Tibial nerve (tissue), 4 donors: ENCODE results near the gene LY86. TPM values are rescaled to one million over a fixed set of nuclear protein-coding genes. Genes with fewer than 3 reads are reported as not detected.
"Not testable (repeated sequence)": the region's sequence is repeated elsewhere in the genome, so short reads cannot be mapped to it uniquely, and the experiment has no call there.

Source experiments
- DNase-seq, 2 donors: peaks; one replicate each; pipeline ENCODE4 v3.0.0-alpha.2; 2019; ENCODE audit warnings: low spot score in 2 of 2
- H3K27ac ChIP-seq, 4 donors: fragments of 200-600 bp; sonication (generic) in 3 of 4; one replicate each; pipeline ENCODE4 v1.5.1; 2017 to 2019; ENCODE audit warnings: mild to moderate bottlenecking in 1 of 4
- H3K27me3 ChIP-seq, 2 donors: fragments of 200-600 bp; sonication (generic) in 1 of 2; one replicate each; pipeline versions ENCODE4 v1.5.1 to v1.6.0; 2017 to 2019
- H3K36me3 ChIP-seq, 3 donors: fragments of 200-600 bp; sonication (generic); one replicate each; pipeline ENCODE4 v1.5.1; 2018 to 2019
- H3K4me1 ChIP-seq, 4 donors: fragments of 200-600 bp; sonication (generic) in 3 of 4; one replicate each; pipeline ENCODE4 v1.5.1; 2017 to 2019
- H3K4me3 ChIP-seq, 4 donors: fragments of 200-600 bp; sonication (generic) in 3 of 4; one replicate each; pipeline ENCODE4 v1.5.1; 2017 to 2019; ENCODE audit warnings: mild to moderate bottlenecking in 1 of 4, moderate library complexity in 1 of 4
- H3K9me3 ChIP-seq, 4 donors: fragments of 200-600 bp; sonication (generic) in 3 of 4; one replicate each; pipeline ENCODE4 v1.5.1; 2017 to 2019
- CTCF ChIP-seq, 5 experiments: fragments of 200-600 bp in 3 of 5; fragments of 450-650 bp in 2 of 5; sonication (generic) in 3 of 5; IDR thresholded peaks; one replicate each; pipeline ENCODE4 v1.5.1; 2016 to 2019; ENCODE audit warnings: antibody characterized with exemption in 5 of 5, mild to moderate bottlenecking in 3 of 5, moderate library complexity in 2 of 5
- EP300 ChIP-seq, 2 donors: sonication (generic); formaldehyde crosslinking; IDR thresholded peaks; one replicate each; pipeline ENCODE4 v1.6.1; 2017; ENCODE audit warnings: antibody characterized with exemption in 2 of 2, mild to moderate bottlenecking in 1 of 2
- POLR2A ChIP-seq, 2 donors: fragments of 450-650 bp; IDR thresholded peaks; one replicate each; pipeline ENCODE4 v1.6.1; 2017; ENCODE audit warnings: antibody characterized with exemption in 2 of 2, mild to moderate bottlenecking in 2 of 2, moderate library complexity in 2 of 2
- WGBS, 2 donors: methylation state at CpG; one replicate each; pipeline ENCODE4 v1.1.5; 2018; 5-methylcytosine and 5-hydroxymethylcytosine counted together
- total RNA-seq, 4 donors: library from RNA; depleted of rRNA; stranded (reverse); fragments of >200 nt; gene quantifications; one replicate each; pipeline ENCODE4 v1.1.0, GENCODE V29; 2016

The LY86 gene
- total RNA-seq, 4 donors from 2014 or later: 0.60 to 8.3 (median 4.5) TPM

GRCh38 chr6:6602262-6602661 lies 13.7 kb downstream of the LY86 start:
- WGBS, 2 donors: 96% methylated on average over 5 of the region's 5 CpGs

GRCh38 chr6:6603317-6603716 lies 14.8 kb downstream of the LY86 start:
- H3K27ac ChIP-seq: no peak overlapping the region
- TF ChIP-seq EP300 (IDR thresholded peaks at IDR 0.05) (no peak), CTCF (IDR thresholded peaks at IDR 0.05) (no peak)
- H3K4me3 ChIP-seq: no peak overlapping the region
- no peaks in the 10 kb centered on the region for H3K4me1 ChIP-seq
- peaks cover 0 to 15% (median 4%) of the 10 kb centered on the region in 4 donors for H3K9me3 ChIP-seq
- no peak for DNase-seq
- 77 to 93% methylated on average over 1 of the region's 1 CpG for WGBS, 2 donors
- no peaks in the 10 kb centered on the region for H3K27me3 ChIP-seq
- H3K36me3 ChIP-seq: no peaks in the 10 kb centered on the region

More at GRCh38 chr6:6602262-6602661, 13.7 kb downstream of the LY86 start:
- Histone ChIP-seq H3K36me3 (no peaks in the 10 kb centered on the region), H3K27me3 (no peaks in the 10 kb centered on the region), H3K4me3 (no peak overlapping the region), H3K9me3 (peaks cover 0 to 15% (median 4%) of the 10 kb centered on the region in 4 donors), H3K27ac (no peak overlapping the region), H3K4me1 (peaks cover 0 to 1% (median 0%) of the 10 kb centered on the region in 4 donors)
- DNase-seq: no peak
- no peak for TF ChIP-seq EP300 (IDR thresholded peaks at IDR 0.05)
- TF ChIP-seq POLR2A (IDR thresholded peaks at IDR 0.05): no peak
- TF ChIP-seq CTCF (IDR thresholded peaks at IDR 0.05): no peak

GRCh38 chr6:6604015-6604414 lies 15.5 kb downstream of the LY86 start:
- Histone ChIP-seq H3K4me1 (no peaks in the 10 kb centered on the region), H3K4me3 (no peak overlapping the region), H3K27ac (no peak overlapping the region), H3K27me3 (no peaks in the 10 kb centered on the region), H3K9me3 (peaks cover 0 to 15% (median 4%) of the 10 kb centered on the region in 4 donors), H3K36me3 (no peaks in the 10 kb centered on the region)
- TF ChIP-seq CTCF (IDR thresholded peaks at IDR 0.05) (no peak), POLR2A (IDR thresholded peaks at IDR 0.05) (no peak), EP300 (IDR thresholded peaks at IDR 0.05) (no peak)
- DNase-seq: no peak

GRCh38 chr6:6604566-6604965 lies 16.0 kb downstream of the LY86 start:
- H3K9me3 ChIP-seq: peaks cover 0 to 15% (median 4%) of the 10 kb centered on the region in 4 donors
- no peak for DNase-seq
- no peaks in the 10 kb centered on the region for H3K4me1 ChIP-seq
- 76 to 82% methylated on average over 3 of the region's 3 CpGs for WGBS, 2 donors
- H3K36me3 ChIP-seq: no peaks in the 10 kb centered on the region
- no peak overlapping the region for H3K4me3 ChIP-seq
- no peak overlapping the region for H3K27ac ChIP-seq
- no peak for TF ChIP-seq POLR2A (IDR thresholded peaks at IDR 0.05)
- TF ChIP-seq CTCF (IDR thresholded peaks at IDR 0.05): no peak
- no peak for TF ChIP-seq EP300 (IDR thresholded peaks at IDR 0.05)
- no peaks in the 10 kb centered on the region for H3K27me3 ChIP-seq

- 89 to 90% methylated on average over 13 of the region's 13 CpGs for WGBS, 2 donors
- Histone ChIP-seq H3K36me3 (no peaks in the 10 kb centered on the region), H3K27me3 (no peaks in the 10 kb centered on the region), H3K4me3 (no peak overlapping the region), H3K4me1 (peaks cover 0 to 3% (median 0%) of the 10 kb centered on the region in 4 donors), H3K9me3 (peaks cover 0 to 15% (median 4%) of the 10 kb centered on the region in 4 donors), H3K27ac (no peak overlapping the region)
- no peak for DNase-seq
- TF ChIP-seq EP300 (IDR thresholded peaks at IDR 0.05): no peak
- no peak for TF ChIP-seq CTCF (IDR thresholded peaks at IDR 0.05)
- no peak for TF ChIP-seq POLR2A (IDR thresholded peaks at IDR 0.05)
Measured at GRCh38 chr6:6605873-6606272, 17.4 kb downstream of the LY86 start.

- not testable (repeated sequence) for H3K4me1 ChIP-seq, H3K27ac ChIP-seq, H3K36me3 ChIP-seq, H3K4me3 ChIP-seq, DNase-seq, H3K27me3 ChIP-seq
- WGBS, 2 donors: 94 to 97% methylated on average over 33 to 36 of the region's 47 CpGs
- H3K9me3 ChIP-seq: peaks cover 0 to 15% (median 4%) of the 10 kb centered on the region in 4 donors
Measured at GRCh38 chr6:6606391-6607030, 18.0 kb downstream of the LY86 start.
